Measurements from ENCODE around the gene SORBS1.

Gene SORBS1

DNA sequence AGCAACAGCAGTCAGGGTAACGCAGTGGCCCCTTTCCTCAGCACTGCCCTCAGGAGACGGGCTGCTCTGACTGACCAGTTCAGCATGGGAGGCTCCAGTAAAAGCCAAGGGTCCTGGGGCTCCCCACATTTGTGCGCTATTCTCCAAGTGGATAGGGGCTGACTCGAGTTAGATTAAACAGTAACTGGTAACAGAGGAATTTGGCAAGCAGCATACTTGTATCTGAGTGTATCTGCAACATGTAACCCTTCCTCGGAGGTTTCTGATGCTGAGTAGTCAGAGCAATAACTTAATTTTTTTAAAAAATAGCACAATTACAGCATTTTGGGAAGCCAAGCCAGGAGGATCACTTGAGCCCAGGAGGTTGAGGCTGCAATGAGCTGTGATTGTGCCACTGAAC lies 22.8 kb downstream of the SORBS1 start:
- no peak for DNase-seq (ENCODE audit: low read depth)
- TF ChIP-seq, protein P1, sequence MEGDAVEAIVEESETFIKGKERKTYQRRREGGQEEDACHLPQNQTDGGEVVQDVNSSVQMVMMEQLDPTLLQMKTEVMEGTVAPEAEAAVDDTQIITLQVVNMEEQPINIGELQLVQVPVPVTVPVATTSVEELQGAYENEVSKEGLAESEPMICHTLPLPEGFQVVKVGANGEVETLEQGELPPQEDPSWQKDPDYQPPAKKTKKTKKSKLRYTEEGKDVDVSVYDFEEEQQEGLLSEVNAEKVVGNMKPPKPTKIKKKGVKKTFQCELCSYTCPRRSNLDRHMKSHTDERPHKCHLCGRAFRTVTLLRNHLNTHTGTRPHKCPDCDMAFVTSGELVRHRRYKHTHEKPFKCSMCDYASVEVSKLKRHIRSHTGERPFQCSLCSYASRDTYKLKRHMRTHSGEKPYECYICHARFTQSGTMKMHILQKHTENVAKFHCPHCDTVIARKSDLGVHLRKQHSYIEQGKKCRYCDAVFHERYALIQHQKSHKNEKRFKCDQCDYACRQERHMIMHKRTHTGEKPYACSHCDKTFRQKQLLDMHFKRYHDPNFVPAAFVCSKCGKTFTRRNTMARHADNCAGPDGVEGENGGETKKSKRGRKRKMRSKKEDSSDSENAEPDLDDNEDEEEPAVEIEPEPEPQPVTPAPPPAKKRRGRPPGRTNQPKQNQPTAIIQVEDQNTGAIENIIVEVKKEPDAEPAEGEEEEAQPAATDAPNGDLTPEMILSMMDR (IDR thresholded peaks at IDR 0.05; ENCODE audit: control insufficient read depth, insufficient read depth, low read depth, low read length, missing control alignments): no peak

DNA sequence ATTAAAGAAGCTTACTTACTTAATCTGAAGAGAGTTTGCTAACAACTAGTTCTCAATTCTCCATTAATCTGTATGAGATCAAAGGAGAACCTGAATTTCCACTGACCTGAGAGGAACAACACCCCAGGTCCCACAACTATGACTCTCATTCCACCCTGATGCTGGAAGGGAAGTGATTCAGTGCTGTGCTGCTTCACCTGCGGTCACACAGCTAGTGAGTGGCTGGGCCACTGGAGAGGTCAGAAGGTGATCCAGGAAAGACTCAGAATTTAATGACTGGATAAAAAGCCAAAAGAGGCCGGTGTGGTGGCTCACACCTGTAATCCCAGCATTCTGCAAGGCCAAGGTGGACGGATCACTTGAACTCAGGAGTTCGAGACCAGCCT lies 23.6 kb downstream of the SORBS1 start:
- H3K4me3 ChIP-seq (ENCODE audit: control insufficient read depth, low read depth, low read length): no peak overlapping the region
- TF ChIP-seq, protein P1 (IDR thresholded peaks at IDR 0.05; ENCODE audit: control insufficient read depth, insufficient read depth, low read depth, low read length, missing control alignments): no peak
- no peak for DNase-seq (ENCODE audit: low read depth)

More for the DNA sequence above, 22.8 kb downstream of the SORBS1 start:
- no peak overlapping the region for H3K4me3 ChIP-seq (ENCODE audit: control insufficient read depth, low read depth, low read length)

DNA sequence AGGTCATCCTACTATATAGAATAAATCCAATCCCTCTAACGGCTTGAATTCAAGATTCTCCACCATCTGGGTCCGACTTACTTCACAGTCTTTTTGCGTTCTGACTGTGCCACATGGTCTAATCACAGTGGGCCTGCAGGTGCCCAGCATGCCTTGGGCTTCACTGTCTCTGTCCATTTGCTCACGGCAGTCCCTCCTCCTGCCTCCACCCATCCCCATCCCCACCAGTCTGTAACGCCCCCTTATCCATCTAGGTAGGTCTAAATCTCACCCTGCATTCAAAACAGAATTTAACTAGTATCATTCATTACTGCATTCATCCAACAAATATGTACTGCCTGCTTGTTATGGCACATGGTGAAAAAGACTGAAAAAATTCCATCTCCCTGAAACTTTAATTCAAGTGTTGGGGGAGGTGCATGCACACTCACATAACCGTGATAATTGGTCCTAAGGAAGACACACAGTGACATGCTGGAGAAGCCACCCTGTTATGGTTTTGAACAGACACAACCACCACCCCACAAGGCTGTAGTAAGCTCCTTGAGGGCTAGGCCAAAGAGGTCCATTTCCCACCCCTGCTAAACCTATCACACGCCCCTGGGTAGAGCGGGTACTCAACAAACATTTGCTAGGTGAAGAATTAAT lies 24.2 kb downstream of the SORBS1 start:
- no peak for DNase-seq (ENCODE audit: low read depth)
- TF ChIP-seq, protein P1 (IDR thresholded peaks at IDR 0.05; ENCODE audit: control insufficient read depth, insufficient read depth, low read depth, low read length, missing control alignments): no peak
- no peak overlapping the region for H3K4me3 ChIP-seq (ENCODE audit: control insufficient read depth, low read depth, low read length)

DNA sequence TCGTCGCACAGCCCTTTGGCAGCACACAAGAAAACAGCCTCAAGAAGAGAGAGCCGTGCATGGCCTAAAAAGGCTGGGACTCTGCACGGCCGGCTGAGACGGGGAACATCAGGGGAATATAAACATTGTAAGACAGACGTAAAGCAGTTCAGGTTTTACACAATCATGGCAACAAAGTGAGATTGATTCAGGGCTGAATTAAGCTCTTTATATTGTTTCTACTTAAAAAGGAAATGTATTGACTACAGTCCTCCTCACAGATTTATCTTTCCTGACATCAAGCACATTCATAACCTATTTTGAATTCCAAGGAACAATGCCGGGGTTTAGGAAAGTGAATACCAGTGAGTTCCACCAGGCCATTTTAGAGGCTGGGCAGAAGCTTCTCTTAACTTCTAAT lies 25.2 kb downstream of the SORBS1 start:
- no peak overlapping the region for H3K4me3 ChIP-seq (ENCODE audit: control insufficient read depth, low read depth, low read length)
- TF ChIP-seq, protein P1 (IDR thresholded peaks at IDR 0.05; ENCODE audit: control insufficient read depth, insufficient read depth, low read depth, low read length, missing control alignments): no peak
- DNase-seq (ENCODE audit: low read depth): no peak

DNA sequence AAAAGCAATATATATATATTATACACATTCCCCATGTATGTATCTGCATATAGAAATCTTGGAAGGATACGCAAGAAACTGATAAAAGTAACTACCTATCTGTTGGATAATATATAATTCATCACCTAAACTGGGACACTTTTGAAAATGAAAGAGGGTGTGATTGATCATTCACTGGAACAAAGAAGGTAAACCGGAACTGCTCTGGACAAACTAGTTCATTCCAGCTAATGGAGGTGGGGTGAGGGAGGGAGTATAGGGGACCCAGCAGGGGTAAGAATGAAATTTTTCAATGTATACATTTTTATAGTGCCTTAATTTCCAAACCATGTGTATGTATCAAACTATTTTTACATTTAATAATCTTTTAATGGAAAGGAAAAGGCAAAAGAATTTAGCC lies 25.6 kb downstream of the SORBS1 start:
- TF ChIP-seq, protein P1 (IDR thresholded peaks at IDR 0.05; ENCODE audit: control insufficient read depth, insufficient read depth, low read depth, low read length, missing control alignments): no peak
- no peak for DNase-seq (ENCODE audit: low read depth)
- no peak overlapping the region for H3K4me3 ChIP-seq (ENCODE audit: control insufficient read depth, low read depth, low read length)

DNA sequence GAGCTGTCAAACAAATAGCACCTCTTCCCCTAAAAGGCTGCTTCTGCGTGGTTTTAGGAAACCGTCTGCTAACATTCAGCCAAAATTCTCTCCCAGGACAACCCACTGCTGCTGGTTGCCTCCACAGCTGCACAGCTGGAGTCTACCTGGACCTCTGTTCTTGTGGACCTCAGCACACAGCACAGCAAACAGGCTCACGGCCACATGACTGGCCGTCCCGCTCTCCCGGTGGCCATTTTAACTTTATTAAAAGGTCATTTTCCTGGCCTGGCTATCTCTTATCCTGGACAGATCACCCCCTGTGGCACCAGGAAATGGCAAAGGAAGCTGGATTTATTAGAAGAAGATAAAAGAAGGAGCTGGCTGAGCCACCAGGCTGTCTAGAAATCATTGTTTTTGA lies 27.6 kb downstream of the SORBS1 start:
- no peak for DNase-seq (ENCODE audit: low read depth)
- TF ChIP-seq, protein P1 (IDR thresholded peaks at IDR 0.05; ENCODE audit: control insufficient read depth, insufficient read depth, low read depth, low read length, missing control alignments): no peak
- H3K4me3 ChIP-seq (ENCODE audit: control insufficient read depth, low read depth, low read length): no peak overlapping the region

Measured in AG09309 (cell line).